GM18502 (cell line): ENCODE data around the gene TSPAN31.
A peak's percentile ranks its signal among the peaks of the same experiment; 100 is the strongest.
"Not testable (repeated sequence)": the region's sequence is repeated elsewhere in the genome, so short reads cannot be mapped to it uniquely, and the experiment has no call there.

Experiments used
- ATAC-seq: cut with Tn5 transposase; IDR thresholded peaks from one replicate; pipeline ENCODE4 v1.9.1; 2021; ENCODE audit warnings: mild to moderate bottlenecking; ENCODE audit not compliant: unreplicated experiment, poor library complexity

The TSPAN31 gene

GRCh38 chr12:57765003-57765697 lies 20.3 kb downstream of the TSPAN31 start:
- ATAC-seq: peak; percentile 76

GRCh38 chr12:57765698-57766463 lies 21.0 kb downstream of the TSPAN31 start:
- ATAC-seq: no peak

- no peak for ATAC-seq
Observed at GRCh38 chr12:57766464-57767304, 21.8 kb downstream of the TSPAN31 start, which contains the start of gene CYP27B1. Gene CYP27B1, minus strand, starts transcription at chr12:57767078. Its CDS starts 37 bp downstream, at chr12:57767041.

DNA sequence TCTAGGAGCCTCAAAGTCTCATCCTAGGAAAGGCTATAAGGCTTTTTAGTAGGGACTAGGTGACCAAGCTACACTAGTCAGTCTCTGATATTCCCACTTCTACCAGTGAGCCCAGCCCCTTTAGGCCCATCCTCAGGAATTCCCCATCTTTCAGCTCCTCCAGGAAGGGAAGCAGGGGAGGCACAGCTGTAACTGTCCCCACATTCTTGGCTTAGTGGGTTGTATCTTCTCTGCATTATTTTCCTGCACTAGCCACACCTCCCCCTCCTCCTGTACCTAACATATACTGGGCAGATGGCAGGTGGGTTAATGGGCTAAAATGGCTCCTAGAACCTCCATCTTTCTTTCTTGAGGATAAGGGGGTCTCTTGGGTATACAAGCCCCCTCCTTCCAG lies 22.5 kb downstream of the TSPAN31 start:
- ATAC-seq: no peak

GRCh38 chr12:57767876-57768275 lies 23.0 kb downstream of the TSPAN31 start:
- no peak for ATAC-seq

GRCh38 chr12:57769594-57769993 lies 24.8 kb downstream of the TSPAN31 start:
- no peak for ATAC-seq

DNA sequence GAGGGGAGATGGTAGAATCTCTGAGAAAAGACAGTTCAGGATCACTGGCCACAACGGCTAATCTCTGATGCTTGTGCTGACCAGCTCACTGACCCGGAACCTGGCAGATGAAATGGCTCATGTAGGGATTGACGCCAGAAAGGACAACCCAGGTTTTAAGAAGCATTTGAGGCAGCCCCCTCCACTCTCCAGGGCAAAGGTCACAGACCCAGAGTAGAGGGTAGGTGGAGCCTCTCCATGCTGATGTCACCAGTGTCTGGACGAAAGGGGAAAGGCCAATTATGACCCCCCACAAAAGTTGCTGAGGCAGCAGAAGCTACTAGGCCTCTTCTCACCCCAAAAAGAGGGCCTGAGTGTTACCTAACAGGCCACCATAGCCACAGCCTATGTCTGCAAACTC lies 25.9 kb downstream of the TSPAN31 start:
- ATAC-seq: no peak

DNA sequence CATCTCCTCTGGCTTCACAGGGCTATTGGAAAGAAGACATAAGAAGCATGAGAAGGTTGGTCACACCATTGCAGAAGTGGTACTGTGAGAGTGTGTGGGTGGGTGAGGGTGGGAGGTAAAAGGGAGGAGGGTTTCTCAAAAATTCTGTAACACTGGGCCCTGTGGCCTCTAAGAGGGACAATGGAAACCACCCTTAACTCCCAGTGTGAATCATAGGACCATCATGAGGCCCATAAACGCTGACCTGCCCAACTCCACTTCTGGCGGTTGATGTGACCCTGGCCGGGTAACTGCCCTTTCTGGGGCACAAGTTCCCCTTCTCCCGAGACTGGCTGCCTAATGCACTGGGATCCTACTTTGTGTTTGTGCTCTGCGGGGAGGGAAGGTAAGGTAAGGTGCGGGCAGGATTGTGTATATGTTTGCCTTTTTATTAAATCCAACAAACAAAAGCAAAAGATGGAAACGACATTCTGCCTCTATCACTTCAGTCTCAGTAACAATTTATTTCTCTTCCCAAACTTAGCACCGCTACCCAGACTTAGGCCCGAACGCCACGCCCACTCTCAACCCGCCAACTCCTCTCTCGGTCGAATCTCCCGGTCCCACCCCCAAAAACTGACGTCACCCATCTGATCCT lies 26.5 kb downstream of the TSPAN31 start:
- ATAC-seq: peak; percentile 84

GRCh38 chr12:57771873-57772428 lies 27.1 kb downstream of the TSPAN31 start, which contains the start of gene METTL1:
Gene METTL1, minus strand, starts transcription at chr12:57772105. Its CDS starts 22 bp downstream, at chr12:57772083.
- peak; percentile 89 for ATAC-seq

- no peak for ATAC-seq
Observed at GRCh38 chr12:57772429-57773322, 27.8 kb downstream of the TSPAN31 start, which contains the start of gene EEF1AKMT3. Gene EEF1AKMT3, plus strand, starts transcription at chr12:57772614. Its CDS starts 111 bp downstream, at chr12:57772725.

DNA sequence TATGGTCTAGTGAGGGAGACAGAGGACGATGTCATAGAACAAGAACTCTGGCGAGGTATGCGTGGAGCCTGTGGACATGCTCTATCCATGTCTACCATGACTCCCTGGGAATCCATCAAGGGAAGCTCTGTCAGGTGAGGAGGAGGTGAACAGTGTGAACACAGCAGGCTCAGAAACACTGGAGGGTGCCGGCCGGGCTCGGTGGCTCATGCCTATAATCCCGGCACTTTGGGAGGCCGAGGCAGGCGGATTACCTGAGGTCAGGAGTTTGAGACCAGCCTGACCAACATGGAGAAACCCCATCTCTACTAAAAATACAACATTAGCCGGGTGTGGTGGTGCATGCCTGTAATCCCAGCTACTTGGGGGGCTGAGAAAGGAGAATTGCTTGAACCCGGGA lies 29.8 kb downstream of the TSPAN31 start:
- not testable (repeated sequence) for ATAC-seq

- no peak for ATAC-seq
Observed at GRCh38 chr12:57775044-57775443, 30.2 kb downstream of the TSPAN31 start.

GRCh38 chr12:57775563-57776246 lies 30.9 kb downstream of the TSPAN31 start:
- no peak for ATAC-seq

DNA sequence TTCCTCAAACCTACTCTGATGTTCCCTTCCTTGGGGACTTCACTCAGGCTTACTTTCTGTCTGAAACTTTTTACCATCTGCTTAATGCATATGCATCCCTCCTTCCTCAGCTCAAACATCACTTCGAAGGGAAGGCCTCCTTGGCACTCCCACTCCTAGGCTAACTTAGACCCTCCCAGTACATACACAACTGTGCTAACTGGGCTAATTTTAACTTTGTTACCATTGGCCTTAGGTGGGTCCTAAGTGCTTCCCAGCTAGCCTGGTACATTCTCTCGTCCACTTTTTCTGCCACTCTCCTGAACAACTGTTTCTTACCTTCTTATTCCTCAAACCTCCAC lies 31.4 kb downstream of the TSPAN31 start:
- ATAC-seq: no peak

- no peak for ATAC-seq
Observed at GRCh38 chr12:57777367-57777766, 32.5 kb downstream of the TSPAN31 start.

- no peak for ATAC-seq
Observed at GRCh38 chr12:57777911-57778310, 33.1 kb downstream of the TSPAN31 start.

GRCh38 chr12:57779736-57780135 lies 34.9 kb downstream of the TSPAN31 start:
- no peak for ATAC-seq

DNA sequence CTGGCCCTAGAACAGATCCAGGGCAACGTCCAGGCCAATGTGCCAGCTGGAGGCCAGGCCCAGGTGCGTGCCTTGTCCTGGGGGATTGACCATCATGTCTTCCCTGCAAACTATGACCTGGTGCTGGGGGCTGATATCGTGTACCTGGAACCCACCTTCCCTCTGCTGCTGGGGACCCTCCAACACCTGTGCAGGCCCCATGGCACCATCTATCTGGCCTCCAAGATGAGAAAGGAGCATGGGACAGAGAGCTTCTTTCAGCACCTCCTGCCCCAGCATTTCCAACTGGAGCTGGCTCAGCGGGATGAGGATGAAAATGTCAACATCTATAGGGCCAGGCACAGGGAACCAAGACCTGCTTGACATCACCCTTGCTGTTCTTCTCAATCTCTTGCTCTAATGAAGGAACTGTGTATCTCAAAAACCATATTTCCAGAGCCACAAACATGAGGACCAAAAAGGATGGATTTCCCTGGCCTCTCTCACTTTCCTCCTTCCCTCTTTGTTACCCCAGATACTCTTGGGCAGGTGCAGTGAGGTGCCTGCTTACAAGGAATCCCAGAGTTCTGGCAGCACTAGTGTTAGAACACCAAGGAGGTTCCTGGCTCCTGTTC lies 35.6 kb downstream of the TSPAN31 start:
- ATAC-seq: no peak
